HepG2 (cell line): Measurements from ENCODE around the gene NME1. TPM values are rescaled to one million over a fixed set of nuclear protein-coding genes. Genes with fewer than 3 reads are reported as not detected.

Experiments
- CSRNP1 ChIP-seq: sonication (generic); formaldehyde crosslinking; IDR thresholded peaks from 2 replicates; pipeline ENCODE4 v1.8.1; 2023; ENCODE audit warnings: mild to moderate bottlenecking, missing genetic modification reagents
- ETV6 ChIP-seq: sonication (generic); formaldehyde crosslinking; conservative IDR thresholded peaks from 2 replicates; pipeline ENCODE4 v1.4.0; 2020; ENCODE audit warnings: missing genetic modification reagents
- HMGXB3 ChIP-seq: sonication (generic); formaldehyde crosslinking; IDR thresholded peaks from 2 replicates; pipeline ENCODE4 v1.4.0; 2020; ENCODE audit warnings: missing genetic modification reagents, borderline replicate concordance
- HNF4A ChIP-seq: sonication (generic); formaldehyde crosslinking; IDR thresholded peaks from 2 replicates; pipeline ENCODE4 v1.4.0; 2020; ENCODE audit warnings: missing genetic modification reagents
- LCORL ChIP-seq, 2 experiments: fragments of 450-650 bp in 1 of 2; sonication (generic) in 1 of 2; formaldehyde crosslinking in 1 of 2; IDR thresholded peaks; 2 replicates each; pipeline versions ENCODE4 v1.5.0 to v1.6.1; 2017 to 2020; ENCODE audit warnings: antibody characterized with exemption in 1 of 2, missing genetic modification reagents in 1 of 2
- MEIS2 ChIP-seq: sonication (generic); formaldehyde crosslinking; IDR thresholded peaks from 2 replicates; pipeline ENCODE4 v1.9.0; 2021; ENCODE audit warnings: mild to moderate bottlenecking, missing genetic modification reagents
- MXD1 ChIP-seq: sonication (generic); formaldehyde crosslinking; IDR thresholded peaks from 2 replicates; pipeline ENCODE4 v1.4.0; 2020; ENCODE audit warnings: mild to moderate bottlenecking, missing genetic modification reagents
- RCOR2 ChIP-seq: IDR thresholded peaks from 2 replicates; pipeline ENCODE4 v1.6.1; 2016; ENCODE audit warnings: missing biosample characterization, missing genetic modification reagents
- THAP7 ChIP-seq: sonication (generic); formaldehyde crosslinking; IDR thresholded peaks from 2 replicates; pipeline ENCODE4 v1.8.1; 2023; ENCODE audit warnings: mild to moderate bottlenecking, missing genetic modification reagents
- ZC3H13 ChIP-seq: sonication (generic); formaldehyde crosslinking; IDR thresholded peaks from 2 replicates; pipeline ENCODE4 v1.8.1; 2023; ENCODE audit warnings: mild to moderate bottlenecking, missing genetic modification reagents, moderate library complexity
- ZKSCAN1 ChIP-seq: fragments of 150-350 bp; IDR thresholded peaks from 2 replicates; pipeline ENCODE4 v1.6.1; 2014; ENCODE audit warnings: low read length
- ZNF224 ChIP-seq: sonication (generic); formaldehyde crosslinking; IDR thresholded peaks from 2 replicates; pipeline ENCODE4 v1.5.0; 2020; ENCODE audit warnings: mild to moderate bottlenecking, missing genetic modification reagents
- ZNF619 ChIP-seq: sonication (generic); formaldehyde crosslinking; IDR thresholded peaks from 2 replicates; pipeline ENCODE4 v1.4.0; 2020; ENCODE audit warnings: mild to moderate bottlenecking, missing genetic modification reagents
- ZNF75D ChIP-seq: sonication (generic); formaldehyde crosslinking; IDR thresholded peaks from 2 replicates; pipeline ENCODE4 v1.8.1; 2023; ENCODE audit warnings: missing genetic modification reagents, mild to moderate bottlenecking, borderline replicate concordance
- polyA plus RNA-seq, 8 experiments: library from polyadenylated mRNA; depleted of rRNA in 3 of 8; stranded (reverse) in 7 of 8; unstranded in 1 of 8; fragments of >200 nt; fragmentation: Illumina TruSeq in 4 of 8; extraction: Trizol in 4 of 8; gene quantifications; 2 replicates each; pipeline versions ENCODE4 v1.2.1 to v1.2.3, GENCODE V29; 2011 to 2016; ENCODE audit warnings: low read depth in 4 of 8, missing spikeins in 1 of 8, mixed read lengths in 1 of 8; ENCODE audit not compliant: insufficient read depth in 1 of 8
- total RNA-seq, 5 experiments: library from RNA; depleted of rRNA; stranded (reverse); fragments of >200 nt; fragmentation: Illumina TruSeq; extraction: Trizol; gene quantifications; 2 replicates each; pipeline ENCODE4 v1.2.3, GENCODE V29; 2016; ENCODE audit warnings: low read depth in 1 of 5

NME1 gene
- total and polyA plus RNA-seq, 2 of the 13 experiments (the other 11 are each of a cell fraction or from before 2014, with no cell fraction given), result 295 to 516 TPM

GRCh38 chr17:51119415-51120356 is 33.7 kb upstream of the NME1 start (continued):
- TF ChIP-seq HMGXB3 (CRISPR knock-in tag), result no peak
- TF ChIP-seq MEIS2 (CRISPR knock-in tag), result no peak
- no peak; the same call in 1 of the 2 replicates for TF ChIP-seq ZC3H13 (CRISPR knock-in tag)
- no peak for TF ChIP-seq ZNF224 (CRISPR knock-in tag)
- TF ChIP-seq LCORL (IDR thresholded peaks at IDR 0.05), result no peak
- 0 out of 2 replicates have a peak, but pooled peaks have one; percentile 52 for TF ChIP-seq LCORL (CRISPR knock-in tag; IDR thresholded peaks at IDR 0.05)
- no peak for TF ChIP-seq ETV6 (CRISPR knock-in tag)
- TF ChIP-seq MXD1 (CRISPR knock-in tag), result no peak
- TF ChIP-seq RCOR2, result no peak
- no peak for TF ChIP-seq ZNF75D
- TF ChIP-seq THAP7, result peak; percentile 29; the same call in 1 of the 2 replicates
- no peak for TF ChIP-seq CSRNP1 (CRISPR knock-in tag)
- TF ChIP-seq HNF4A (CRISPR knock-in tag), result 0 out of 2 replicates have a peak, but pooled peaks have one; percentile 13
- TF ChIP-seq ZNF619 (CRISPR knock-in tag), result 0 out of 2 replicates have a peak, but pooled peaks have one; percentile 28
- no peak for TF ChIP-seq ZKSCAN1
